Endothelial cell of umbilical vein (primary cell): ENCODE data around the gene RAD51B. TPM values are rescaled to one million over a fixed set of nuclear protein-coding genes. Genes with fewer than 3 reads are reported as not detected.

Source experiments
- BruUV-seq: library from RNA; stranded (reverse); fragments of 400-500 nt; replicated peaks from 2 replicates; lab custom pipeline; 2021; lab: Mats Ljungman, UMichigan
- CTCF ChIA-PET: fragments of 300-600, 350-600 bp; sonication (Branson Sonifier 250); formaldehyde crosslinking; loops from one replicate; lab custom pipeline; 2021; ENCODE audit warnings: antibody characterized with exemption, inconsistent platforms; lab: Charles Lee
- POLR2A ChIA-PET: fragments of 300-600, 350-600 bp; sonication (Branson Sonifier 250); formaldehyde crosslinking; loops from one replicate; lab custom pipeline; 2021; ENCODE audit warnings: antibody characterized with exemption, inconsistent platforms; lab: Charles Lee
- DNase-seq: peaks from one replicate; pipeline ENCODE4 v3.0.0-alpha.2; 2011; ENCODE audit warnings: low read depth, low spot score
- FAIRE-seq: peaks from 2 replicates; lab custom pipeline; 2011; peaks lifted over from hg19 to GRCh38; lab: Jason Lieb, UNC
- H2AFZ ChIP-seq: 2 replicates; pipeline ENCODE4 v1.6.0; 2012; ENCODE audit warnings: low read depth, low read length, control low read depth, inconsistent platforms
- H3K27ac ChIP-seq: 2 replicates; pipeline ENCODE4 v1.5.1; 2011; ENCODE audit warnings: low read depth, mild to moderate bottlenecking, control low read depth, low read length, moderate library complexity; ENCODE audit not compliant: insufficient read depth
- H3K27me3 ChIP-seq, 2 experiments: 2 replicates each; pipeline versions ENCODE4 v1.6.0 to v1.6.1; 2011; ENCODE audit warnings: low read length in 2 of 2, mixed read lengths in 1 of 2; ENCODE audit not compliant: control insufficient read depth in 2 of 2, insufficient read depth in 2 of 2
- H3K36me3 ChIP-seq, 2 experiments: 2 replicates in 1 of 2; 3 replicates in 1 of 2; pipeline ENCODE4 v1.5.1; 2011; ENCODE audit warnings: low read length in 2 of 2, mild to moderate bottlenecking in 1 of 2, moderate library complexity in 1 of 2; ENCODE audit not compliant: control insufficient read depth in 2 of 2, insufficient read depth in 2 of 2; ENCODE audit errors: extremely low read depth in 1 of 2
- H3K4me1 ChIP-seq: 3 replicates; pipeline ENCODE4 v1.5.1; 2011; ENCODE audit warnings: mild to moderate bottlenecking, low read length; ENCODE audit not compliant: control insufficient read depth, insufficient read depth; ENCODE audit errors: extremely low read depth
- H3K4me2 ChIP-seq: 2 replicates; pipeline ENCODE4 v1.6.1; 2011; ENCODE audit warnings: low read length, control low read depth, mixed read lengths; ENCODE audit not compliant: insufficient read depth
- H3K4me3 ChIP-seq, 3 experiments: fragments of 200-600 bp in 1 of 3; sonication (generic), shearing (Covaris generic) in 1 of 3; replicated peaks in 1 of 3; 2 replicates each; pipeline ENCODE4 v1.5.1; 2011 to 2016; ENCODE audit warnings: control low read depth in 3 of 3, low read length in 3 of 3, mild to moderate bottlenecking in 2 of 3, inconsistent platforms in 1 of 3, low read depth in 1 of 3, moderate library complexity in 1 of 3; ENCODE audit not compliant: insufficient read depth in 1 of 3
- H3K79me2 ChIP-seq: 2 replicates; pipeline ENCODE4 v1.6.0; 2012; ENCODE audit warnings: low read length, inconsistent platforms; ENCODE audit not compliant: control insufficient read depth, insufficient read depth
- H3K9ac ChIP-seq: replicated peaks from 2 replicates; pipeline ENCODE3; 2011; ENCODE audit warnings: low read length, control low read depth; ENCODE audit not compliant: insufficient read depth; ENCODE audit errors: extremely low read depth
- H3K9me1 ChIP-seq: replicated peaks from 3 replicates; pipeline ENCODE4 v1.6.0; 2011; ENCODE audit warnings: mild to moderate bottlenecking, low read length; ENCODE audit not compliant: control insufficient read depth, insufficient read depth; ENCODE audit errors: extremely low read depth
- H3K9me3 ChIP-seq: replicated peaks from 2 replicates; pipeline ENCODE4 v1.5.1; 2012; ENCODE audit warnings: low read length, inconsistent platforms; ENCODE audit not compliant: control insufficient read depth, insufficient read depth
- H4K20me1 ChIP-seq: replicated peaks from 2 replicates; pipeline ENCODE3; 2011; ENCODE audit warnings: mild to moderate bottlenecking, low read length; ENCODE audit not compliant: control insufficient read depth, insufficient read depth; ENCODE audit errors: extremely low read depth
- CTCF ChIP-seq, 2 donors: IDR thresholded peaks; 1 replicate in 1 of 2; 2 replicates in 1 of 2; pipeline ENCODE4 v1.5.1; 2011; ENCODE audit warnings: low read length in 2 of 2, mild to moderate bottlenecking in 2 of 2, moderate library complexity in 2 of 2, control low read depth in 1 of 2, inconsistent platforms in 1 of 2, low read depth in 1 of 2; ENCODE audit not compliant: insufficient read depth in 1 of 2; ENCODE audit errors: extremely low read depth in 1 of 2
- EZH2 ChIP-seq: IDR thresholded peaks from 2 replicates; pipeline ENCODE4 v1.6.1; 2012; ENCODE audit warnings: borderline replicate concordance, low read depth, mild to moderate bottlenecking, moderate library complexity, low read length, inconsistent platforms; ENCODE audit not compliant: severe bottlenecking
- GATA2 ChIP-seq: IDR thresholded peaks from 2 replicates; pipeline ENCODE4 v1.7.0; 2011; ENCODE audit warnings: low read depth, mild to moderate bottlenecking, moderate library complexity, mixed read lengths, low read length; ENCODE audit not compliant: insufficient read length, insufficient read depth
- JUN ChIP-seq: IDR thresholded peaks from 2 replicates; pipeline ENCODE4 v1.6.1; 2011; ENCODE audit warnings: borderline replicate concordance, low read depth; ENCODE audit not compliant: insufficient read length, insufficient read depth
- MYC ChIP-seq: IDR thresholded peaks from one replicate; pipeline ENCODE4 v1.6.1; 2011; ENCODE audit warnings: mild to moderate bottlenecking, low read depth, low read length
- POLR2A ChIP-seq: IDR thresholded peaks from 2 replicates; pipeline ENCODE4 v1.6.1; 2012; ENCODE audit warnings: low read depth, mild to moderate bottlenecking, control low read depth, low read length
- dilution Hi-C: fragments of 300-500 bp; cut with MboI; formaldehyde crosslinking; loops from one replicate; pipeline ENCODE4 v1.15.0; 2019; ENCODE audit warnings: low sequenced_read_pairs; ENCODE audit not compliant: extremely low pct_ligation_motif_present
- intact Hi-C: fragments of 100-400 bp; cut with micrococcal nuclease; formaldehyde crosslinking; loops from one replicate; pipeline ENCODE4 v1.10.0; 2022
- polyA plus RNA-seq, 4 experiments: library from polyadenylated mRNA; depleted of rRNA in 3 of 4; stranded (reverse) in 3 of 4; unstranded in 1 of 4; fragments of >200 nt; gene quantifications; 2 replicates each; pipeline versions ENCODE4 v1.2.1 to v1.2.3, GENCODE V29; 2011 to 2012; ENCODE audit warnings: missing spikeins in 1 of 4
- total RNA-seq: library from RNA; stranded (reverse); gene quantifications from 2 replicates; pipeline ENCODE4 v1.2.3, GENCODE V29; 2021

RAD51B gene
- total and polyA plus RNA-seq, 2 donors (not counting 3 experiments of a cell fraction or from before 2014, with no cell fraction given): 3.9 to 19.0 TPM

GRCh38 chr14:68409387-68409786 is 589.8 kb downstream of the RAD51B start:
- FAIRE-seq (no peak), DNase-seq (no peak)
- Histone ChIP-seq H3K4me1 (peaks cover 8% of the 10 kb centered on the region), H3K27ac (no peak overlapping the region), H3K9me3 (no peaks in the 10 kb centered on the region), H3K9me1 (no peaks in the 10 kb centered on the region), H3K4me2 (no peak overlapping the region), H3K79me2 (no peaks in the 10 kb centered on the region), H3K4me3 (no peak overlapping the region), H3K36me3 (no peaks in the 10 kb centered on the region), H4K20me1 (no peaks in the 10 kb centered on the region), H3K9ac (no peak overlapping the region), H3K27me3 (no peaks in the 10 kb centered on the region), H2AFZ (no peak overlapping the region)
- TF ChIP-seq POLR2A (no peak), CTCF (IDR thresholded peaks at IDR 0.05; ENCODE audit: extremely low read depth in 1 of 2, insufficient read depth in 1 of 2, low read depth in 1 of 2, low read length in 2 of 2) (no peak), JUN (no peak), EZH2 (no peak), GATA2 (no peak), MYC (no peak)
- intact Hi-C loops (no loop called here), dilution Hi-C loops (no loop called here)
- no TSS peak for BruUV-seq
- ChIA-PET POLR2A (no interaction called here), CTCF (interaction anchor here (0.8 kb wide), 1 partner anchor 465 kb away, joined by 4 read pairs; no protein-coding TSS in a partner anchor)
